Medulla oblongata (tissue), 1 donor: Measurements from ENCODE around the gene AGPAT4.
A peak's percentile ranks its signal among the peaks of the same experiment; 100 is the strongest.
"Not testable (repeated sequence)": the region's sequence is repeated elsewhere in the genome, so short reads cannot be mapped to it uniquely, and the experiment has no call there.

Source experiments
- DNase-seq: peaks from one replicate; pipeline ENCODE4 v3.0.0-alpha.2; 2015; ENCODE audit errors: extremely low spot score

AGPAT4 gene

GRCh38 chr6:161273752-161274487, at the start of gene AGPAT4:
Gene AGPAT4 (minus strand): TSS chr6:161274061. CDS start chr6:161232213, 41,848 bp downstream.
- DNase-seq: peak; percentile 96

- DNase-seq: peak; percentile 94
These were observed 45.4 kb upstream of the AGPAT4 start for GRCh38 chr6:161319231-161319630.

DNA sequence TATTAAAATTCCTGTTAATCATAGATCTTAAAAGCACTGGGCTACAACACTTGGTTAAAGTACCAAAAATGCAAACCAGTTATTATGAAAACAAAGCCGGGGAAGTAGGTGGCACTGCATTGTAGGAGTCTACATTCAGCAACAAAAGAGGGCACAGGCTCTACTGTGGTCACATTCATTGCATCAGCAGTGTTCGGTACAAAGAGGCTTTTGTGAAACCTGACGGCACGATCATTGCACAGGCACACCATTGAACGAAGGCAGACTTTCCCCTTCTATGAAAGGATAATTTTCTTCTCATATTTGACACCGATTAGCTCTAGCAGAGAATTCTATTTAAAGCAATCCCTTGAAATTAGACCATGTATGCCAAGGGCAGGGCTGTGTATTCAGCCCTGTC, 44.6 kb upstream of the AGPAT4 start:
- peak; percentile 94 for DNase-seq

- no peak for DNase-seq
These were observed 42.7 kb upstream of the AGPAT4 start for GRCh38 chr6:161316531-161316930.

DNA sequence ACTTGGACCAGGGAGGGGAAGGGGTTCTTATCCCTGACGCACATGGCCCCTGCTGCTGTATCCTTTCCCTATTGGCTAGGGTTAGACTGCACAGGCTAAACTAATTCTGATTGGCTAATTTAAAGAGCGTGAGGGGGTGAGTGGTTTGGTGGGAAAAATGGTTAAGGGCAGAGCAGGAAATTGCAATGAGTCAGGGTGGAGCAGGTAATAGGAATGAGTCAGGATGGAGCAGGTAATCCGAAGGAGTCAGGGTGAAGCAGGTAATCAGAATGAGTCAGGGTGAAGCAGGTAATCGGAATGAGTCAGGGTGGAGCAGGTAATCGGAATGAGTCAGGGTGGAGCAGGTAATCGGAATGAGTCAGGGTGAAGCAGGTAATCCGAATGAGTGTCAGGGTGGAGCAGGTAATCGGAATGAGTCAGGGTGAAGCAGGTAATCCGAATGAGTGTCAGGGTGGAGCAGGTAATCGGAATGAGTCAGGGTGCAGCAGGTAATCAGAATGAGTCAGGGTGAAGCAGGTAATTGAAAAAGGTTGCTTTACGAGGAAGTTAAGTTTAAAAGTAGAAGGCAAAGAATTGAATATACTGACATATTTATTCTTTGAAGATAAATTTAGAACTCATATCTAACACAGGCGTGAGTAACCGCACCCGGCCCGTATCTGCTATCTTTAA, 41.5 kb upstream of the AGPAT4 start:
- not testable (repeated sequence) for DNase-seq

DNA sequence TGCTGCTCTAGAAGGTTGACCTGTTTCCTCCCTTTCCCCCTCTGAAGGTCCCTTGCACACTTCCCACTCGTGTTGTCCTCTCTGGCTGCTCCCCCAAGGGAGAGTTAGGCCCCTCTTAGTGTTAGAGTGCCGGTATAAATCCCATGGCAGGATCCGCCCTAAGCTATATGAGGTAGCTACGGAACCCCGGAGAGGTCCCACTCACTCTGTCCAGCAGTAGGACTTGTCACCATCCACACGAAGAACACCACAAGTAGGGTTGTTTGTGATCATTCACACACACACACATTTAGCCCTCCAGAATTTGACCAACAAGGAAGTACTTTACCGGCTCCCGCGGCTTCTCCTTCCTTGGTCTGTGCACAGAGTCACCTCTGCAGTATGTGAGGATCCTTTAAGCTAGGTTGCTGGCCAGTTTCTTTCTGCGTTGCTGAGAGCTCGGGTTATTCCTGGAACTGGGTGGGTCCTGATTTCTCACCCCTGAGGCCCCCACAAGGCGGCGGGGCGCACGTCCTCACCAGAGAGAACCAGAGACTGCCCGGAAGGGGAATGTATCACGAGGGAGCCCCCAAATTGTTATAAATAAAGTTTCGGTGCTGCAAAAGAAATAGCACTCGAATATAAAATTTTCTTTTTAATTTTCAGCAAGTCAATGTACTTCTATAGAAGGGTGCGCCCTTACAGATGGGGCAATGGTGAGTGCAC, 40.8 kb upstream of the AGPAT4 start:
- not testable (repeated sequence) for DNase-seq

DNA sequence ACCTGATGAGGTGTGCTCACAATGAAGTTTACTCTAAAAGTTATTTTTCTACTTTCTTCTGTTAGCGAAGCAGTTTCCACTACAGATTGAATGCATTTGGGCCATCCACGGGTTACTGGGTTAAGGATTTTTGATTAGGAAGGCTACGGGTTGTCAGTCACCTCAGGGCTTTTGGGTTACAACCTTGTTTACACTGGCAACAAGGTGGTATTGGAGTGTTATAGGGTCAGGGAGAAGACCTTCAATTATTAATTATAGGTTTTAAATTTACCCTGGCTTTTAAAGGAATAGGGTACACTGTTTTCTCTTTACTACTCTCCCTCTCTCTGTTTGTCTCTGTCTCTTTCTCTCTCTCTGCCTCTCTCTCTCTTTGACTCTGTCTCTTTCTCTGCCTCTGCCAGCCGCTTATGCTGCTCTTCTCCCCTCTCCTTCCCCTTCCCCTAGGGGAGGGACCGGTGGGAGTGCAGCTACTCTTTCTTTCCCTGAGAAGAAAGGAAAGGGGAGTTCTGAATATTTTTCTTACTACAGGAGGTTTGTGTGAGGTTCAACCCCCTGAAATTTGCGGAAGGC, 40.2 kb upstream of the AGPAT4 start:
- DNase-seq: no peak

- DNase-seq: not testable (repeated sequence)
These were observed 39.6 kb upstream of the AGPAT4 start for GRCh38 chr6:161313475-161313874.

DNA sequence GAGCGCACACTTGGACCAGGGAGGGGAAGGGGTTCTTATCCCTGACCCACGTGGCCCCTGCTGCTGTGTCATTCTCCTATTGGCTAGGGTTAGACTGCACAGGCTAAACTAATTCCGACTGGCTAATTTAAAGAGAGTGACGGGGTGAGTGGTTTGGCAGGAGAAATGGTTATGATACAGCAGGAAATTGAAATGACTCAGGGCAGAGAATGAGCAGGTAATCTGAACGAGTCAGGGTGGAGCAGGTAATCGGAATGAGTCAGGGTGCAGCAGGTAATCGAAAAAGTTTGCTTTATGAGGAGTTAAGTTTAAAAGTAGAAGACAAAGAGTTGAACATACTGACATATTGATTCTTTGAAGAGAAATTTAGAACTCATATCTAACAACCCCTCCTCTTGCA, 35.9 kb upstream of the AGPAT4 start:
- DNase-seq: not testable (repeated sequence)

DNA sequence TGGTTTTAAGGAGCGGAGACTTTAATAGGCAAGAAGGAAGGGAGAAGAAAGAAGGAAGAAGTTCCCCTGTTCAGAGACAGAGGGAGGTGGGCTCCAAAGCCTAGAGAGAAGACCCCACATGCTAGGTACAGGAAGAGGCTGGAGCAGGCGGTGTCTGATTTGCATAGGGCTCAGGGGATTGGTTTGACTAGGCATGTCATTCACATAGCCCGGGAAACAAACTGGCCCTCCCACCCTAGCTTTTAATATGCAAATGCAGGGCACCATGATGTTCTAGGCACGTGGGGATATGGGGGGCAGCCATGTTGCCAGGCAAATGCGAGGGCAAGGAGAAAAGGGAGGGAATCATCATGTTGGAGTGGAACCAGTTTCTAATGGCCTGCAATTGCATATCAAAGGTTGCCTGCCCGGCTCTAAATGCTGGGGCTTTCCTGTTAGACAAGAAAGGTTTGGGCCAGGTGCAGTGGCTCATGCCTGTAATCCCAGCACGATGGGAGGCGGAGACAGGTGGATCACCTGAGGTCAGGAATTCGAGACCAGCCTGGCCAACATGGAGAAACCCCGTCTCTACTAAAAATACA, 34.3 kb upstream of the AGPAT4 start:
- no peak for DNase-seq

- no peak for DNase-seq
These were observed 32.0 kb upstream of the AGPAT4 start for GRCh38 chr6:161305860-161306259.

DNA sequence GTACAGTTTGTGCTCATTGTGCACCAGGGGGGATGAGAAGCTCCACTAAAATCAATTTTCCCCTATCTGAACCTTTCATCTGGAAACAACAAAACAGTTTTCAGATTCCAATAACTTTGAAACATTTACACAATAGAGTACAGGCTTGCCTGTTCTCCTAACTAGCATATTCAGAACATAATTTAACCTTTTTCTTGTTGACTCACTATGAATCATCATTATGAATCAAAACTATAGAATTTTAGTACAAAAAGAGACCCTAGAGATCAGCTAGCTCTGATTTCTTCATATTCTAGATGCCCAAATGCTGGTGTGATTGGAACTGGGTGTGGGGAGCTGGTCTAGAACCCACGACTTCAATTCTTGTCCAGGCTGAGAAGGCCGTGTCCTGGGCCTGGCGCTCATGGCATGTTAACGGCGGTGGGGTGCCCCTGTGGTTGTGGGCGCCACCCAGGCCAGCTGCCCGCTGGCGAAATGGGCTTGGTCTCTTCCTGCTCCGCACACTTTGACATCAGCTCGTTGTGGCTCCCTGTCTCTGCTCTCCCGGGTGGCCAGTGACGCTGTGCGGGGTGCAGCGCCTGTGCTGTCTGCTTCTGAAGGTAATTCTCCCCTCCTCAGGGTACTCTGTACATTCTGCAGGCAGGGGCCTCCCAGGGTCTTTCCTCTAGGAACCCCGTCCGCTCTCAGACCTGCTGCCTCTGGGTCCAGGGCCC, 29.9 kb upstream of the AGPAT4 start:
- DNase-seq: no peak

GRCh38 chr6:161302949-161303348, 29.1 kb upstream of the AGPAT4 start:
- DNase-seq: no peak

DNA sequence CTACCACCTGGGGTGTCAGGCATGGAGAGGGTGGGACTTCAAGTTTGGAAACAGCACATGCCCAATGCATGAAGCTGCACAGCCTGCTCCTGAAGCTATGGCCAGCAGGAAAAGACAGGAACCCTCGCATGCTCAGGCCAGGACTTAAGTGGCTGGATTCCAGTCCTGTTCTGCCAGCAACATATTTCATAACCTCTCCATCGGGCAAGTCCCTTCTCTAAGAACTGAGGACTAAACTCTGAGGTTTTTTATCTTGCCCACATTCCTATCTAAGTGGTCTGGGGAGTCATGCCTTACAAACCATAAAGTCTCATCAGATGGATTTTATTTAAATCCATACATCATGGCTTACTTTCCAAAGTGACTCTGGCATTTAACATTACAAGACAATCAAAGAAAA, 27.5 kb upstream of the AGPAT4 start:
- no peak for DNase-seq

DNA sequence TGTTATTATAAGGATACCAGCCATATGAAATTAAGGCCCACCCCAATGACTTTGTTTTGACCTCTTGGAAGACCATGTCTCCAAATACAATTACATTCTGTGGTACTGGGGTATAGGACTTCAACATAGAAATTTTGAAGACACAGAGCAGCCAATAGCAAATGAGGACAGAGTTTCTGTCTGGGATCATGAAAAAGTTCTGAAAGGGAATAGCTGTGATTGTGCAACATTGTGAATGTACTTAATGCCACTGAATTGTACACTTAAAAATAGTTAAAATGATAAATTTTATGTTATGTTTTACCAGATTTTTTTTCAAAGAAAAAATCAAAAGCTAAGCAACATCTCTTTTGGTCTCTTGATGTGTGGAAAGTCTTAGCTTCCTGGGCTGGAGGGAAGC, 27.0 kb upstream of the AGPAT4 start:
- DNase-seq: no peak

- no peak for DNase-seq
These were observed 25.9 kb upstream of the AGPAT4 start for GRCh38 chr6:161299726-161300125.

DNA sequence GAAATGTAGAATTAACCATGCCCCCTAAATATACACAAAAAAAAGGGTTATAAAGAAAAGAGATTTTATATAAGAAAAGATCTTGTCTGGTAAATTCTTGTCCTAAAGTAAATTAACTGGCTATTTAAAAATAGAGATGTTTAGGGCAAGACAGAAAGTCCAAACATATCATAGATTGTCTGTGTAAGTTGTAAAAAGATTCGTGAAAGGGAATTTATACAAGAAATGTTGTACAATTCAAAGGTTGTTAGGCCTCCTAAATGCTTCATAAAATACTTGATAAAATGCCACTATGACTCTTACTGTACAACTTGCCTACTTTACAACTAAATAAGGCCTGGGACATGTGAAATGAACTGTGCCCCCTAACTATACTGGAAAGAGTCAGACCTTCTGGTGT, 21.9 kb upstream of the AGPAT4 start:
- no peak for DNase-seq

GRCh38 chr6:161292650-161293281, 18.9 kb upstream of the AGPAT4 start:
- no peak for DNase-seq

DNA sequence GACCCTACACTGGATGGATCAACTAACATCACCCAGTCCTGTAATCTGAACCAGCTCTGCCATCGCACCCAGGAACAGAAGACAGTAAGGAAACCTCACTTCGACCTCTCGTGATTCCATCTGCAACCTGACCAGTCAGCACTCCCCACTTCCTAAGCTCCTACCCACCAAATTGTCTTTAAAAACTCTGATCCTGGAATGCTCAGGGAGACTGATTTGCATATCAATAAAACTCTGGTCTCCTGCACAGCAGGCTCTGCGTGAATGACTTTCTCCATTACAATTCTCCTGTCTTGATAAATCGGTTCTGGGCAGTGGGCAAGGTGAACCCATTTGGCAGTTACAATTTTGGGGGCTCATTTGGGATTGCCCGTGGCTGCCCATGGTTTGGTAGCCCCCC, 18.3 kb upstream of the AGPAT4 start:
- no peak for DNase-seq

- no peak for DNase-seq
These were observed 16.9 kb upstream of the AGPAT4 start for GRCh38 chr6:161290751-161291150.

DNA sequence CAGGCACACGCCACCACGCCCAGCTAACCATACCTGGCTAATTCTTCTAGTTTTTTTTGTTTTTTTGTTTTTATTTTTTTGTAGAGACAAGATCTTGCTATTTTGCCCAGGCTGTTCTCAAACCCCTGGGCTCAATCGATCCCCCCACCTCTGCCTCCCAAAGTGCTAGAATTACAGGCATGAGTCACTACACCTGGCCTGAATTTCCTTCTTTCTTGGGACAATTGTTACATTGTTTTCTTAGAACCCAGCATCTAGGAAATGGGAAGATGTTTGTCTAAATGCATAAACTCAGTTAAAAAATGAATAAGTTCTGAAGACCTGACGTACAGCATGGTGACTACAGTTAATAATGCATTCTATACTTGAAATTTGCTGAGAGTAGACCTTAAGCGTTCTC, 10.8 kb upstream of the AGPAT4 start:
- no peak for DNase-seq
